HK-2 (cell line): Measurements from ENCODE around the gene DGKG.

Experiments
- DNase-seq: peaks from one replicate; pipeline ENCODE4 v3.0.0-alpha.2; 2018; ENCODE audit not compliant: unreplicated experiment

The DGKG gene

DNA sequence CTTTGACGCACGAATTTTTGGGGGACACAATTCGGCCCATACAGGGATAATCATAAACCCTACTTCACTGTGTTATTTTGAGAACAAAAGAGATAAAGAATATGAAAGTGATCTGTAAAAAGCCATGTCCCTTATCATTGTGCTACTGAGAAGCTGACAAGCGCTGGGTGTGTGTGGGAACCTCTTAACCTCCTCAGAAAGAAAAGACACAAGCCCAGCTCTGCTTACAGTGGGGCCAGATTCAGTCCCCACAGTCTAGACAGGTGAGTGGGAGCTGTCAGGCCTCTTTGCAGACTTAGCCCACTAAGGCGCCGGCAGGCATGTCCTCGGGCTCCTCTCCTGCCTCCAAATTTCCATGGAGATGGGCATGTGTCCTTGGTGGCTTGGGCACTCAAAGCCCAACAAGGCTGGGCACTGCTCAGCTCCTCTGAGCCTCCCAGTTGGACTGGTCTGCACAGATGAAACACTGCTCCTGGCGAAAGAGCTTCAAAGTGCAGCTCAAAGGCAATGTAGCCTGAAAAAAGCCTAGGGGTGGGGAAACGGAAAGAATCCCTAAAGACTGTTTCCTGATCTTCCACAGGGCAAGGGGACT is 188.7 kb downstream of the DGKG start:
- DNase-seq = no peak

DNA sequence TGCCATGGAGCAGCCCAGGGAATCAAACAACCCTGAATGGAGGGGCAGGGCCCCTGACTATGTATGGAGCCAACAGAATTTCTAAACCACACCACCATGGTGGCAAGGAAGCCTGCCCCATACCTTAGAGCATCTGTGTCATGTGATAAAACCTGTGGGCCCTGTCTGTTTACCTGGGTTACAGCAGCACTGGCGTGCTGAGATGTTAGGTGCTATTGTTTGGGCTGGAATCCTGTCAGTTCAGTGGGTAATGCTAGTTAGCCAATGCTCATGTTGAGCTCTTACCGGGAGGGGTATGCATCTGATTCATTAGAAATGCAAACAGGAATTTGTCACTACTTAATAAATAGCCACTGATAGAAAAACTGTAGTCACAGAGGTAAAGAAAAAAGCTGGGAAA is 189.7 kb downstream of the DGKG start:
- no peak for DNase-seq

DNA sequence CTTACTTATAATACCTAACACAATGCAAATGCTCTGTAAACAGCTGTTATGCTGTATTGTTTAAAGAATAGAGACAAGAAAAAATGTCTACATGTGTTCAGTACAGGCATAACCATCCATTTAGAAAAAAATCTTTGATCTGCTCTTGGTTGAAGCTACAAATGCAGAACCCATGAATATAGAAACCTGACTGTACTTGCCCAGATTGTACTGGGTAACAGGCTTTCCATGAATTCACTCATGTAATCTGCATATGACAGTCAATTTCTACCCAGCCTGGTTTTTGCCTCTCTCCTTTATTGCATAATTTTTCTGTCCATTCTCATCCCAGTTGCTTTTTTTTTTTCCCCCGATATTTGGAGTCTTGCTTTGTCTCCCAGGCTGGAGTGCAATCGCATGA is 190.5 kb downstream of the DGKG start:
- no peak for DNase-seq

GRCh38 chr3:186170516-186170915 is 191.5 kb downstream of the DGKG start:
- no peak for DNase-seq

DNA sequence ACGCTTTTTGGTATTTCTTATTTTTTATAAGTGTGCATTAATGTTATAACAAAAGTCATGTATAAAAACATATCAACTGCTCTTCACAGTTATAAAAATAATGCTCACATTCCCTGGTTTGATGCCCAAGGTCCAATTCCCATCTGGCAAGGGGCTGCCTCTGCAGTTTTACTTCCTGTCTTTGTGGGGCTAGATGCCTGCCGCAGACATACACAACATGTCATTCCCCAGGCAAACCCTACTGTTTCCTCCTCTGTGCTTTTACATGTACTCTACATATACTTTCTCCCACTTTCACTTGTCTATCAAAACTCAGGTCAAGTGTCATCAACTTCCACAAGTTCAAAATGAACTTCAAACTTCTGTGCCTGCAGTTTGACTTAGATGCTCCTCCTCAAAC is 192.7 kb downstream of the DGKG start:
- DNase-seq = no peak

GRCh38 chr3:186168976-186169375 is 193.1 kb downstream of the DGKG start:
- no peak for DNase-seq

DNA sequence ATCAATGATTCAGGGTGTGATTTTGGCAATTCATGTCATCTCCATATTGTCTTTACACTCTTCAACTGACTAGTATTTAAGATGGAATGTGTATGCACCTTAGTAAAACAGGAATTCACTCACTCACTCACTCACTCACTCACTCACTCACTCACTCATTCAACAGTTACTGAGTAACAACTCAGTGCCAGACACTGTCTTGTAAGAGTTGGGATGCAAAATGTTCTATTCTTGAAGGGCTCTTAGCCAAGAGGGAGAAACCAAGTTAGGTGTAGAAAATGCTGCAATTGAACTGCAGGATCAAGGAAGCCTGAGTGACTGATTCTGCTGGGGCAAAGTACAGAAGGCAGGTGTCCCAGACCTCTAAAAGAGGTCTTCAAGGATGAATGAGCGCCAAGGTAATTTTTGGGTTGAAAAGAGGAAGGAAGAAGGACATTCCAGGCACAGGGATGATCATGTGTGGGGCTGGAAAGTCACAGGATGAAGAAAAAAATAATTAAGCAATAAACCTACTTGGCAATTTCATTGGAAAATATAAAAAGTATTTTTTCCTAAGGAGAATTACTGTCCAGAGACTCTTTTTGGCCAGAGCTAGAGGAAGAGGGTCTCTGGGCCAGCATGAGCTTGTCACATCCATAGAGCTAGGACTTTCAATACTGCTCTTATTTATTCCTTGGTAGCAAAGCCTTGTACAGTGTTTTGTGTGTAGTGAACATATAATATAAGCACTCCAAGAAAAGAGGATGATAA is 194.2 kb downstream of the DGKG start:
- no peak for DNase-seq

GRCh38 chr3:186166491-186167288 is 195.3 kb downstream of the DGKG start:
- no peak for DNase-seq

GRCh38 chr3:186166036-186166435 is 196.0 kb downstream of the DGKG start:
- DNase-seq = no peak

DNA sequence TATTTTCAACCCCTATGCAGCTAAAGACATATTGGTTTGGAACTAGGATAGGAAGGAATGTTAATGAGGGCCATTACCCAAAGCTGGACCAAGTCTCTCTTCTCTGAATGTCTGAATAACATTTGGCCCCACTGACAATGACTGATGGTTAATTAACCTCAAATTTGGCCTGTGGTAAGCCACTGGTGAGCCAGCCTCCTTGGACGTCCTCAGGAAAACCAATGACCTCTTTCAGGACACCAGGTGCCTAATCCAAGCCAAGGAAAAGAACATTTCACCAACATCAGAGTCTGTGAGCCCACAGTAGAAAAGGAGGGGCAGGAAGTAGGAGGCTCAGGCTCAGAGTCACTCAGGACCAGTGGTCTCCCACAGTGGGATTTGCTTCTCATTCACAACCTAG is 196.7 kb downstream of the DGKG start:
- no peak for DNase-seq

DNA sequence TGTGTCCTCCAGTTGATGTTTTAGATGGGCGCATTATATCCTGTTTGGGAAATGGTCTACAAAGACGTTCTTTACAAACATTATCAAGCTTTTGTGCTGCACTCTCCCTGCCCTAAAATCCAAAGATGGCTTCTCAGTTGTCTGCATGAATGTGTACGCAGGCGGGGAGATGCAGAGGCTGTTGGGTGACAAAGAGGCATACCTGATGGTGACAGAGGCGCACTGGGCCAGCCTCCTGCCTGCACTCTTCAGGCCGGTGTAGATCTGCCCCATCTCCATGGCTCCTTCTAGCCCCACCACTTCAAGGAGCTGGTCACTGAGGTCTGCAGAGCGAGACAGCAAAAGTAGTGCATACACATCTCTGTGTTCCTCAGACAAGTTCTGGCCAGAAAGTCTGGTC is 197.3 kb downstream of the DGKG start:
- DNase-seq = no peak

DNA sequence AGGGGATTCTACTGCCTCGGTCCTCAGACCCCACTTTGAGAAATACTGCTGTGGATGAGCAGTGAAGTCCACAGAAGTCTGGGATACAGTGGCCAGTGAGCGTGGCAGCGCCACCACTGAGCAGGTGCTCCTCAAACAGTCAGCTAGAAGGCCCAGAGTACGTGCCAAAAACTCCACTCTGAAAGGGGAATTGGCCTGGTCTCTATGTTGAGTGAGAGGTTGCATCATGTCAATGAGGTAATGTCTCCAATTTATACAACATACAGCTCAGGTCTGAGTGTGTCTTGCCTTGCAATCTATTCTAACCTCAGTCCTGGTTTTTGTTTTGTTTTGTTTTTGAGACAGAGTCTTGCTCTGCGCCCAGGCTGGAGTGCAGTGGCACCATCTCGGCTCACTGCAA is 199.8 kb downstream of the DGKG start:
- no peak for DNase-seq

GRCh38 chr3:186160691-186161243 is 201.3 kb downstream of the DGKG start:
- no peak for DNase-seq

GRCh38 chr3:186154641-186155040 is 207.4 kb downstream of the DGKG start:
- DNase-seq = no peak

DNA sequence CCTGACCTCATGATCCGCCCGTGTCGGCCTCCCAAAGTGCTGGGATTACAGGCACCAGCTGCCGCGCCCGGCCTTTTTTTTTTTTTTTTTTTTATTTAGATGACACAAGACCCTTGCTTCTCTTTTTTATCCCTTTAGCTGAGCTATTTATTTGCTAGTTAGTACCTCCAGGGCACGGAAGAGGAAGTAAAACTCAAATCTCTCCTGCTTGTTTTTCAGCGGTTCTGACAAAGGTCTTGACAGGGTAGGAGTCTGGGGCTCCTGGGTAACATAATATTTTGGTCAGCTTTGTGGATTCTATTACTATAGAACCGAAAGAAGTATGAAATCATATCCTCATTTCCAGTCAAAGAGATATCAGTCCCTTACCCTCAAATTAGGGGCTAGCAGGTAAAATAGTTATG is 209.1 kb downstream of the DGKG start:
- no peak for DNase-seq

- DNase-seq = no peak
These were observed 209.7 kb downstream of the DGKG start for GRCh38 chr3:186152361-186152798.

DNA sequence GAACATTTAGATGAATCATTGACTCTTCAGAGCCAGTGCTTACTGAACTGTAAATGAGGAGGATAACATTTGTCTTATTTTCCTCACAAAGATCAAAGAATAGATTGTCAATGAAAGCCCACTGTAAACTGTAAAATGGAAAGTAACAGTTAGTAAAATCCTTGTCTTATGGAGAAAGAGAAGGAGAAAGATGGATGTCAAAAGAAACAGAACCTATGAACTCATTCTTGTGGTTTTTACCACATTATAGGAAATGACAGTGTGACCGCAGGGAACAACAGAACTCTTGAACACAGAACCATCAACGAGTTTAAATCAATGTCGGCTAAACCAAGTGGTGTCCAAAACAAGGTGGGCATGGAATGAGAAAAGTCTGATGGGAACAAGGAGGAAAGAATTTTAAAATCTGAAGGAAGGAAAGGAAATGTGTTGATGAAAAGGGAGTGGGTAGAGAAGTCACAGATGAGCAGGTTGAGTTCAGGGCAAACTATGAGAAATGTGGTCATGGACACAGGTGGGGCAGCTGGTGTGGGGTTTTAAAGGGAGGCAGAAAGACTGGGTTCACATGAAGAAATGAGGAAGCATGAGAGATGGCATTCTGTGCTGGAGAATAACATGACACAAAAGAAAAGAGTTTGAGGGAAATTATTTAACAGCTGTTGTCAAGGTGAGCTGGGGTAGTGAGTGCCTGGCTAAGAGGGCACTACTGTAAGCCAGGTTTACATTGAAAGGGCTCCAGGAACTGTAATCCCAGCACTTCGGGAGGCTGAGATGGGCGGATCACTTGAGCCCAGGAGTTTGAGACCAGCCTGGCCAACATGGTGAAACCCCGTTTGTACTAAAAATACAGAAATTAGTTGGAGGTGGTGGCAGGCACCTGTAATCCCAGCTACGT is 210.7 kb downstream of the DGKG start:
- no peak for DNase-seq

DNA sequence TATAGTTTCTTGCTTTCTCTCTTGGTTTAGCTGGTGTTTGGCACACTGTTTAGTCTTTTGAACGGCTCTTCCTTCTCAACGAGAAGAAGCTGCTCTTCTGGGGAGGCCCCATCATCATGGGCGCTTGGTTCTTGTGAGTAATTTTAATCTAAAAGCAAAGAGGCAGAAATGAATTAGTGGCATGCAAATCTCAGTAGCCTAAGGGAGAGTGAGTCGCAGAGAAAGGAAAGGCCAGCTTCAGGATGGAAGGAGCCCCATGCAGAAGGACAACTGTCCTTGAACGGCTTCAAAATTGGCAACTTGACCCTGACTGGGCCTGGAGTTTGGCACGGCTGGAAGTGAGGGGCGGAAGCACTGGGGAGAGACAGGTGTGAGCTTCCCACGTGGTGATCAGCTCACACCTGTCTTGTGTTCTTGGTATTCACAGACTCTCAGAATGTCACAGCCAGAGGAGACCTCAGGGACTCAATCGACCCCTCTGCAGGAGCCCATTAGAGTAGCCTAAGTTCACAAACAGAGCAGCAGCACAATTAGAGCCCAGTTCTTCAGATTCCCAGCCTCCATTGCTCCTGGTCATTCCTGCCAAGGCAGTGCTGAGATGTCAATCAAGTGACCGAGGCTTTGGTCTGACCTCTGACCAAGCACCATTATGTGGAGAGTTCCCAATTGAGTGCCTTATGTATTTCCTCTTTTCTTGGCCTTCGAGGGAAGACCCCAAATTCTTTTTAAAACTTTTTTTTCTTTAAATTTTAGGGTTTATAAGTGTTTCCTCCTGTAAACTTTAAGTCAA is 211.8 kb downstream of the DGKG start:
- DNase-seq = no peak

DNA sequence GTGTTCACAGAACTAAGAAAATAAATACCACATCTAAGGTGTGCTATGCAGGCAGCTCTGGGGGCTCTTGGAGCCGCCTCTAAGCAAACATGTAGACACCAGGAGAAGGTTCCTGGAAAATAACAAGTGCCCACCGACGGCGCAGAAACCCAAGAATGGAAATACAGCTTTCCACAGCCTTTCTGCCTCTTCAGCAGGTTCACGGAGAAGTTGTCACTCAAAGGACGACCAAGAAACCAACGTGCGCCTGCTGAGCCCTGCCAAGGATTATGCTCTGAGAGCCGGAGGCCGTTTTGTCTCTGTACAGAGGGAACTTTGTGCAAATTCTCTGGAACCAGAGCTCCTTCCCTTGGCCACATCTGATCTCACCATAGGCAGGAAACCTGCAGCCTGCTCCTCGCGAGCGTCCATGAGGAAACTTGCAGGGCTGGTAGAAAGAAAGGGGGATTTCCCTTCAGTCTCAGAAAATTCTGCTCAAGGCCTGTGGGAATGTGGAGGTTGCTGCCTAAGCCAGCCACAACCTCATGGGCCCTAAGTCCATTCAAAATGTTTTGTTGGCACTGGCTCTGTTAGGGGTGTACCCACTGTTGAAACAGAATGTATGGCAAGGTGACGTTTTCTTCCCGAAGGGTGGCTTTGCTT is 212.6 kb downstream of the DGKG start:
- no peak for DNase-seq

DNA sequence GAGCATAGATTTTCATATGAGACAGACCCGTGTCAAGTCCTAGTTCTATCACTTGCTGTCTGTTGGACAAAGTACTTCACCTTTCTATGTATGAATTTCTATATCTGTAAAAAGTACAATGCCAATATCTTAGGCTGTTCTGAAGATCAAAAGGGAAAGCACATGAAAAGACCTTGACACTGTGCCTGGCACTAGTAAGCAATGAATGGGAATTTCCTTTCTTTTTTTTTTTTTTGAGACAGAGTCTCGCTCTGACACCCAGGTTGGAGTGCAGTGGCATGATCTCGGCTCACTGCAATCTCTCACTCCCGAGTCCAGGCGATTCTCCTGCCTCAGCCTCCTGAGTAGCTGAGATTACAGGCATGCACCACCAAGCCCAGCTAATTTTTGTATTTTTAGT is 217.8 kb downstream of the DGKG start:
- no peak for DNase-seq
